H1 (cell line): ENCODE measurements around the gene ATR. TPM values are rescaled to one million over a fixed set of nuclear protein-coding genes. Genes with fewer than 3 reads are reported as not detected.
"Not testable (repeated sequence)": the region's sequence is repeated elsewhere in the genome, so short reads cannot be mapped to it uniquely, and the experiment has no call there.

Experiments
- CTCF ChIA-PET: fragments of 300-600 bp; sonication (Branson Sonifier 250); formaldehyde crosslinking; loops from one replicate; lab custom pipeline; 2021; ENCODE audit not compliant: partially characterized antibody; lab: Charles Lee
- POLR2A ChIA-PET: fragments of 300-600 bp; sonication (Branson Sonifier 250); formaldehyde crosslinking; loops from one replicate; lab custom pipeline; 2021; ENCODE audit warnings: inconsistent platforms; ENCODE audit not compliant: partially characterized antibody; lab: Charles Lee
- DNase-seq, 2 experiments: peaks; one replicate each; pipeline versions ENCODE4 v3.0.0 to v3.0.0-alpha.2; 2010 to 2022; ENCODE audit warnings: low spot score in 2 of 2, low read depth in 1 of 2, mixed read lengths in 1 of 2
- FAIRE-seq: peaks from 2 replicates; lab custom pipeline; 2011; peaks lifted over from hg19 to GRCh38; lab: Jason Lieb, UNC
- H2AFZ ChIP-seq: 2 replicates; pipeline ENCODE4 v1.8.1; 2012; ENCODE audit warnings: low read length, inconsistent platforms
- H2AK5ac ChIP-seq: 2 replicates; pipeline ENCODE4 v1.6.1; 2013; ENCODE audit warnings: low read depth, low read length
- H2BK120ac ChIP-seq: replicated peaks from 2 replicates; pipeline ENCODE3; 2013; ENCODE audit warnings: low read depth, low read length, inconsistent platforms
- H2BK12ac ChIP-seq: 2 replicates; pipeline ENCODE4 v1.6.1; 2013; ENCODE audit warnings: low read depth, low read length
- H2BK15ac ChIP-seq: 2 replicates; pipeline ENCODE4 v1.6.1; 2013; ENCODE audit warnings: low read length
- H2BK20ac ChIP-seq: 2 replicates; pipeline ENCODE4 v1.6.1; 2013; ENCODE audit warnings: low read length
- H2BK5ac ChIP-seq: 2 replicates; pipeline ENCODE4 v1.6.1; 2013; ENCODE audit warnings: low read depth, low read length
- H3K14ac ChIP-seq: 2 replicates; pipeline ENCODE4 v1.6.1; 2013; ENCODE audit warnings: inconsistent platforms; ENCODE audit not compliant: insufficient read length
- H3K18ac ChIP-seq: 2 replicates; pipeline ENCODE4 v1.6.1; 2013; ENCODE audit warnings: low read length; ENCODE audit errors: extremely low read depth
- H3K23ac ChIP-seq: 2 replicates; pipeline ENCODE4 v1.6.1; 2013; ENCODE audit warnings: inconsistent platforms; ENCODE audit not compliant: insufficient read length
- H3K23me2 ChIP-seq: 2 replicates; pipeline ENCODE4 v1.6.1; 2013; ENCODE audit warnings: low read depth, low read length
- H3K27ac ChIP-seq: 2 replicates; pipeline ENCODE4 v1.6.1; 2011; ENCODE audit warnings: low read depth, low read length, inconsistent platforms
- H3K27me3 ChIP-seq, 4 experiments: replicated peaks in 1 of 4; 1 replicate in 1 of 4; 2 replicates in 3 of 4; pipeline versions ENCODE4 v1.6.1 to v1.8.1; 2011 to 2013; ENCODE audit warnings: low read length in 3 of 4, mild to moderate bottlenecking in 3 of 4, inconsistent platforms in 2 of 4, mixed read lengths in 2 of 4, moderate library complexity in 1 of 4; ENCODE audit not compliant: control insufficient read depth in 3 of 4, insufficient read depth in 3 of 4; ENCODE audit errors: extremely low read depth in 1 of 4
- H3K36me3 ChIP-seq, 4 experiments: 2 replicates each; pipeline versions ENCODE4 v1.6.1 to v1.8.1; 2011 to 2013; ENCODE audit warnings: mild to moderate bottlenecking in 4 of 4, low read length in 3 of 4, moderate library complexity in 2 of 4, control low read depth in 1 of 4, inconsistent platforms in 1 of 4; ENCODE audit not compliant: insufficient read depth in 4 of 4, control insufficient read depth in 2 of 4
- H3K4ac ChIP-seq: replicated peaks from 2 replicates; pipeline ENCODE3; 2013; ENCODE audit warnings: low read length, low read depth, mixed read lengths, inconsistent platforms; ENCODE audit not compliant: insufficient read length
- H3K4me1 ChIP-seq, 4 experiments: replicated peaks in 1 of 4; 1 replicate in 1 of 4; 2 replicates in 3 of 4; pipeline versions ENCODE4 v1.6.1 to v1.8.1; 2011 to 2013; ENCODE audit warnings: low read length in 3 of 4, inconsistent platforms in 2 of 4, mixed read lengths in 1 of 4; ENCODE audit not compliant: insufficient read depth in 4 of 4, control insufficient read depth in 3 of 4
- H3K4me2 ChIP-seq, 2 experiments: 2 replicates each; pipeline versions ENCODE4 v1.6.1 to v1.8.1; 2011 to 2013; ENCODE audit warnings: low read depth in 2 of 2, low read length in 2 of 2, control low read depth in 1 of 2, inconsistent platforms in 1 of 2, mild to moderate bottlenecking in 1 of 2; ENCODE audit not compliant: insufficient read depth in 1 of 2
- H3K4me3 ChIP-seq, 4 experiments: fragments of 200-600, 300-600 bp in 1 of 4; sonication (generic), shearing (Covaris generic), sonication (Bioruptor Twin) in 1 of 4; 2 replicates each; pipeline versions ENCODE4 v1.5.1 to v1.8.1; 2011 to 2016; ENCODE audit warnings: low read length in 4 of 4, low read depth in 3 of 4, control low read depth in 2 of 4, inconsistent platforms in 2 of 4, mild to moderate bottlenecking in 2 of 4, mixed read lengths in 1 of 4, moderate library complexity in 1 of 4; ENCODE audit not compliant: insufficient read depth in 2 of 4; ENCODE audit errors: extremely low read depth in 1 of 4
- H3K56ac ChIP-seq: replicated peaks from 2 replicates; pipeline ENCODE3; 2013; ENCODE audit warnings: low read depth, mild to moderate bottlenecking, mixed read lengths, low read length, inconsistent platforms; ENCODE audit not compliant: insufficient read length
- H3K79me1 ChIP-seq: 2 replicates; pipeline ENCODE4 v1.6.1; 2013; ENCODE audit warnings: low read depth, low read length, control low read depth
- H3K79me2 ChIP-seq, 2 experiments: 2 replicates each; pipeline versions ENCODE4 v1.6.1 to v1.8.1; 2012 to 2013; ENCODE audit warnings: low read length in 2 of 2, mild to moderate bottlenecking in 2 of 2, inconsistent platforms in 1 of 2; ENCODE audit not compliant: insufficient read depth in 2 of 2, control insufficient read depth in 1 of 2
- H3K9ac ChIP-seq, 4 experiments: replicated peaks in 1 of 4; 1 replicate in 1 of 4; 2 replicates in 3 of 4; pipeline versions ENCODE4 v1.6.1 to v1.8.1; 2011 to 2013; ENCODE audit warnings: low read depth in 3 of 4, low read length in 3 of 4, control low read depth in 2 of 4, mild to moderate bottlenecking in 2 of 4, moderate library complexity in 2 of 4, inconsistent platforms in 1 of 4; ENCODE audit errors: extremely low read depth in 1 of 4
- H3K9me3 ChIP-seq, 2 experiments: 2 replicates each; pipeline versions ENCODE4 v1.6.1 to v1.8.1; 2012 to 2013; ENCODE audit warnings: mild to moderate bottlenecking in 2 of 2, moderate library complexity in 2 of 2, control low read depth in 1 of 2, inconsistent platforms in 1 of 2, low read depth in 1 of 2, low read length in 1 of 2, mixed read lengths in 1 of 2; ENCODE audit not compliant: insufficient read depth in 2 of 2
- H4K20me1 ChIP-seq, 2 experiments: replicated peaks in 1 of 2; 2 replicates each; pipeline versions ENCODE3 to v1.8.1; 2011 to 2013; ENCODE audit warnings: inconsistent platforms in 2 of 2, low read length in 2 of 2, mild to moderate bottlenecking in 1 of 2; ENCODE audit not compliant: insufficient read depth in 2 of 2, control insufficient read depth in 1 of 2
- H4K5ac ChIP-seq: 2 replicates; pipeline ENCODE4 v1.6.1; 2013; ENCODE audit warnings: low read length, low read depth, mixed read lengths, inconsistent platforms; ENCODE audit not compliant: insufficient read length
- H4K8ac ChIP-seq: 2 replicates; pipeline ENCODE4 v1.8.0; 2013; ENCODE audit warnings: mild to moderate bottlenecking, moderate library complexity, low read length, inconsistent platforms; ENCODE audit not compliant: insufficient read depth; ENCODE audit errors: extremely low read depth
- H4K91ac ChIP-seq: replicated peaks from 2 replicates; pipeline ENCODE3; 2013; ENCODE audit warnings: low read length, mixed read lengths, inconsistent platforms; ENCODE audit not compliant: insufficient read length
- CEBPB ChIP-seq: IDR thresholded peaks from 2 replicates; pipeline ENCODE4 v1.6.1; 2012; ENCODE audit warnings: low read depth, low read length
- TEAD4 ChIP-seq: IDR thresholded peaks from 2 replicates; pipeline ENCODE4 v1.6.1; 2012; ENCODE audit warnings: low read depth, low read length, inconsistent platforms, mixed read lengths
- WGBS, 2 experiments: shearing (Covaris generic) in 1 of 2; methylation state at CpG; one replicate each; pipeline versions ENCODE4 v1.1.6 to v1.1.7; 2013 to 2015; ENCODE audit warnings: low lambda C conversion rate in 2 of 2, mixed read lengths in 2 of 2, inconsistent platforms in 1 of 2, low coverage in 1 of 2, missing lambda C conversion rate in 1 of 2; ENCODE audit not compliant: insufficient replicate concordance in 2 of 2, insufficient coverage in 1 of 2, insufficient read length in 1 of 2; ENCODE audit errors: extremely low coverage in 1 of 2, missing lambda C conversion rate in 1 of 2; 5-methylcytosine and 5-hydroxymethylcytosine counted together
- polyA plus RNA-seq, 7 experiments: library from polyadenylated mRNA; depleted of rRNA in 3 of 7; stranded (reverse) in 5 of 7; unstranded in 2 of 7; fragments of >200 nt in 5 of 7; fragments of 200-250 nt in 2 of 7; gene quantifications; 1 replicate in 5 of 7; 2 replicates in 1 of 7; 4 replicates in 1 of 7; pipeline versions ENCODE4 v1.2.1 to v1.2.3, GENCODE V29; 2011 to 2013; ENCODE audit warnings: missing spikeins in 2 of 7, mixed read lengths in 2 of 7
- total RNA-seq: library from RNA; stranded (reverse); fragmentation: NEBNext Ultra II Directional; extraction: Animal tissue kit (Norgen Biotek cat#: 25700); gene quantifications from 2 replicates; pipeline ENCODE4 v1.2.1, GENCODE V29; 2021

Gene ATR
- total and polyA plus RNA-seq, 2 of the 8 experiments (the other 6 are each of a cell fraction or from before 2014, with no cell fraction given), result 8.4 to 23.2 TPM

- not testable (repeated sequence) for H4K5ac ChIP-seq, FAIRE-seq, H2BK20ac ChIP-seq, H3K27ac ChIP-seq, H3K4ac ChIP-seq, H4K8ac ChIP-seq, H4K91ac ChIP-seq, H2AK5ac ChIP-seq, H3K4me2 ChIP-seq, H4K20me1 ChIP-seq, H3K79me1 ChIP-seq, H3K27me3 ChIP-seq, H3K14ac ChIP-seq, H3K18ac ChIP-seq
- WGBS, 2 experiments, result 84% methylated on average over 11 of the region's 11 CpGs; no CpG with 5 or more reads in 1 of the 2 experiments
- CTCF ChIA-PET, result interaction anchor here (0.6 to 1.3 kb wide), 3 partner anchors 11 to 100 kb away, joined by 3 to 4 read pairs (median 3); no protein-coding TSS in a partner anchor
- TF ChIP-seq CEBPB, result peak; percentile 87
- TF ChIP-seq TEAD4, result 0 out of 2 replicates have a peak, but pooled peaks have one; percentile 20
- TF ChIP-seq, all 59 proteins: peak for 2; not testable (repeated sequence) for 57
- DNase-seq, H3K23me2 ChIP-seq, H2BK5ac ChIP-seq, H3K9me3 ChIP-seq, H3K9ac ChIP-seq, H3K4me1 ChIP-seq, H3K4me3 ChIP-seq, H2BK12ac ChIP-seq, H3K36me3 ChIP-seq, H3K56ac ChIP-seq, H2BK120ac ChIP-seq, H2BK15ac ChIP-seq, H3K23ac ChIP-seq: not testable (repeated sequence)
- POLR2A ChIA-PET, result interaction anchor here (0.9 to 3.1 kb wide), 5 partner anchors 11 to 420 kb away, joined by 3 to 8 read pairs (median 3); partner anchors contain the start of genes PLS1 and U2SURP
- Histone ChIP-seq H2AFZ (peak overlapping the region; percentile 16; the same call in 1 of the 2 replicates), H3K79me2 (peaks cover 0 to 21% of the 10 kb centered on the region in 2 experiments; a peak in 2 of 4 replicates)
Observed at GRCh38 chr3:142581070-142581469, 2.5 kb upstream of the ATR start.
